GM21528 (cell line): ENCODE measurements around the gene MPV17L2.

Experiments used
- ATAC-seq: cut with Tn5 transposase; IDR thresholded peaks from one replicate; pipeline ENCODE4 v1.9.1; 2021; ENCODE audit warnings: mild to moderate bottlenecking, moderate library complexity; ENCODE audit not compliant: unreplicated experiment, low FRiP score

Gene MPV17L2

GRCh38 chr19:18231775-18232174 is 38.8 kb downstream of the MPV17L2 start:
- ATAC-seq = no peak

GRCh38 chr19:18232540-18233223 is 39.7 kb downstream of the MPV17L2 start:
- ATAC-seq = no peak

- no peak for ATAC-seq
Measured at GRCh38 chr19:18233224-18233825, 40.3 kb downstream of the MPV17L2 start.

- no peak for ATAC-seq
Measured at GRCh38 chr19:18234194-18234593, 41.2 kb downstream of the MPV17L2 start.

GRCh38 chr19:18239303-18239702 is 46.3 kb downstream of the MPV17L2 start:
- no peak for ATAC-seq

GRCh38 chr19:18245297-18245696 is 52.3 kb downstream of the MPV17L2 start:
- ATAC-seq = no peak
